K562 (cell line): Measurements from ENCODE around the gene GTF2A2. TPM values are rescaled to one million over a fixed set of nuclear protein-coding genes. Genes with fewer than 3 reads are reported as not detected.

Experiments used
- ATAC-seq: fragments of 200-7000 bp; cut with Tn5 transposase; 3 replicates; pipeline ENCODE4 v1.9.1; 2020; ENCODE audit warnings: moderate library complexity
- BruUV-seq: library from RNA; stranded (reverse); fragments of 400-500 nt; replicated peaks from 2 replicates; lab custom pipeline; 2021; lab: Mats Ljungman, UMichigan
- CTCF ChIA-PET: fragments of 300-600 bp; formaldehyde crosslinking; extraction: SDS; loops from one replicate; lab custom pipeline; 2021; ENCODE audit warnings: low intra/inter-chr PET ratio; lab: Yijun Ruan, JAX
- POLR2A ChIA-PET: fragments of 300-600, 350-650 bp; sonication (Branson Sonifier 250); formaldehyde crosslinking; extraction: SDS; loops from one replicate; lab custom pipeline; 2021; ENCODE audit warnings: antibody characterized with exemption, inconsistent platforms; lab: Yijun Ruan, JAX
- DNase-seq, 4 experiments: peaks; one replicate each; pipeline versions ENCODE4 v3.0.0 to v3.0.0-alpha.2; 2011 to 2018; ENCODE audit warnings: low spot score in 3 of 4, mixed read lengths in 3 of 4; ENCODE audit errors: extremely low read depth in 1 of 4
- FAIRE-seq: peaks from 2 replicates; lab custom pipeline; 2011; peaks lifted over from hg19 to GRCh38; lab: Jason Lieb, UNC
- H2AFZ ChIP-seq: 2 replicates; pipeline ENCODE4 v1.6.0; 2011; ENCODE audit warnings: low read depth, low read length, control low read depth, inconsistent platforms
- H3K27ac ChIP-seq: fragments of 200-600 bp; 3 replicates; pipeline ENCODE4 v1.8.0; 2011; ENCODE audit warnings: low read depth, mild to moderate bottlenecking, control low read depth, inconsistent platforms, low read length, moderate library complexity, mixed read lengths; ENCODE audit errors: extremely low read depth
- H3K27me3 ChIP-seq, 2 experiments: fragments of 300-600 bp in 1 of 2; 2 replicates in 1 of 2; 3 replicates in 1 of 2; pipeline versions ENCODE4 v1.6.0 to v1.8.0; 2011; ENCODE audit warnings: inconsistent platforms in 2 of 2, low read length in 2 of 2, mild to moderate bottlenecking in 1 of 2, mixed read lengths in 1 of 2, moderate library complexity in 1 of 2; ENCODE audit not compliant: control insufficient read depth in 2 of 2, insufficient read depth in 2 of 2
- H3K36me3 ChIP-seq: fragments of 300-600 bp; 3 replicates; pipeline ENCODE4 v1.8.0; 2011; ENCODE audit warnings: mild to moderate bottlenecking, low read length, inconsistent platforms; ENCODE audit not compliant: control insufficient read depth, insufficient read depth
- H3K4me1 ChIP-seq, 2 experiments: fragments of 200-600 bp in 1 of 2; replicated peaks in 1 of 2; 2 replicates in 1 of 2; 3 replicates in 1 of 2; pipeline versions ENCODE4 v1.5.1 to v1.8.0; 2011; ENCODE audit warnings: inconsistent platforms in 2 of 2, low read length in 2 of 2, mild to moderate bottlenecking in 1 of 2, mixed read lengths in 1 of 2, moderate library complexity in 1 of 2; ENCODE audit not compliant: control insufficient read depth in 2 of 2, insufficient read depth in 2 of 2
- H3K4me2 ChIP-seq: 2 replicates; pipeline ENCODE4 v1.6.1; 2011; ENCODE audit warnings: low read length, control low read depth, inconsistent platforms, mixed read lengths; ENCODE audit not compliant: insufficient read depth
- H3K4me3 ChIP-seq: fragments of 200-600 bp; sonication (generic), shearing (Covaris generic); 2 replicates; pipeline ENCODE4 v1.5.1; 2016; ENCODE audit warnings: control low read depth, inconsistent platforms
- H3K79me2 ChIP-seq: fragments of 200-600 bp; 3 replicates; pipeline ENCODE4 v1.8.0; 2011; ENCODE audit warnings: low read length, inconsistent platforms; ENCODE audit not compliant: control insufficient read depth, insufficient read depth
- H3K9ac ChIP-seq, 2 experiments: 2 replicates each; pipeline versions ENCODE4 v1.6.0 to v1.6.1; 2011; ENCODE audit warnings: low read depth in 2 of 2, low read length in 2 of 2, control low read depth in 1 of 2, inconsistent platforms in 1 of 2, mild to moderate bottlenecking in 1 of 2, mixed read lengths in 1 of 2; ENCODE audit not compliant: insufficient read depth in 1 of 2
- H3K9me1 ChIP-seq: one replicate; pipeline ENCODE4 v1.6.0; 2011; ENCODE audit warnings: inconsistent platforms, mild to moderate bottlenecking, low read length, moderate library complexity; ENCODE audit not compliant: control insufficient read depth, insufficient read depth
- H3K9me3 ChIP-seq: replicated peaks from 2 replicates; pipeline ENCODE4 v1.5.1; 2011; ENCODE audit warnings: low read depth, low read length, inconsistent platforms; ENCODE audit not compliant: control insufficient read depth, insufficient read depth
- H4K20me1 ChIP-seq: replicated peaks from 2 replicates; pipeline ENCODE4 v1.6.1; 2011; ENCODE audit warnings: low read length, inconsistent platforms, mixed read lengths; ENCODE audit not compliant: control insufficient read depth, insufficient read depth
- HDAC3 ChIP-seq: fragments of 450-650 bp; IDR thresholded peaks from 2 replicates; pipeline ENCODE4 v1.6.1; 2018; ENCODE audit warnings: borderline replicate concordance, mild to moderate bottlenecking, moderate library complexity; ENCODE audit not compliant: partially characterized antibody
- NKRF ChIP-seq: fragments of 450-650 bp; IDR thresholded peaks from 2 replicates; pipeline ENCODE4 v1.6.1; 2016; ENCODE audit warnings: borderline replicate concordance
- ZNF277 ChIP-seq: fragments of 250-450 bp; sonication (Bioruptor Pico); IDR thresholded peaks from 2 replicates; pipeline ENCODE4 v1.8.0; 2022; ENCODE audit warnings: inconsistent platforms, mild to moderate bottlenecking, moderate library complexity, borderline replicate concordance
- ZNF76 ChIP-seq: fragments of 250-450 bp; sonication (Bioruptor Pico); IDR thresholded peaks from 2 replicates; pipeline ENCODE4 v1.4.0; 2020; ENCODE audit warnings: mild to moderate bottlenecking, moderate library complexity, borderline replicate concordance
- ZNF780A ChIP-seq: fragments of 250-450 bp; sonication (Bioruptor Pico); IDR thresholded peaks from 2 replicates; pipeline ENCODE4 v1.5.0; 2021; ENCODE audit warnings: mild to moderate bottlenecking
- WGBS: fragments of 100-300 bp; shearing (Covaris generic); methylation state at CpG from one replicate; pipeline ENCODE4 v1.1.6; 2016; ENCODE audit warnings: low coverage, mixed read lengths; ENCODE audit not compliant: insufficient coverage; ENCODE audit errors: missing lambda C conversion rate; 5-methylcytosine and 5-hydroxymethylcytosine counted together
- in situ Hi-C: fragments of 300-500 bp; cut with MboI; formaldehyde crosslinking; loops from 4 replicates; pipeline ENCODE4 v1.15.0; 2018; ENCODE audit warnings: inconsistent platforms, mixed read lengths
- intact Hi-C: fragments of 100-400 bp; cut with micrococcal nuclease; formaldehyde crosslinking; loops from 2 replicates; pipeline ENCODE4 v1.14.2; 2022
- polyA plus RNA-seq, 8 experiments: library from polyadenylated mRNA; depleted of rRNA in 4 of 8; stranded (reverse) in 5 of 8; unstranded in 3 of 8; fragments of >200 nt; fragmentation: Nextera tagmentation in 2 of 8; fragmentation: Illumina TruSeq in 1 of 8; extraction: Ambion mirVana in 2 of 8; extraction: Trizol in 1 of 8; gene quantifications; 2 replicates each; pipeline versions ENCODE4 v1.2.1 to v1.2.3, GENCODE V29; 2011 to 2014; ENCODE audit warnings: inconsistent platforms in 1 of 8, missing spikeins in 1 of 8
- total RNA-seq, 7 experiments: library from RNA; depleted of rRNA in 6 of 7; stranded (reverse); fragments of >200 nt in 6 of 7; fragmentation: Illumina TruSeq in 2 of 7; extraction: Trizol in 2 of 7; gene quantifications; 2 replicates each; pipeline versions ENCODE4 v1.2.1 to v1.2.3, GENCODE V29; 2011 to 2021; ENCODE audit warnings: low replicate concordance in 1 of 7

Gene GTF2A2
- total and polyA plus RNA-seq, 9 of the 15 experiments (the other 6 are each of a cell fraction or from before 2014, with no cell fraction given) = 128 to 656 (median 172) TPM

- TF ChIP-seq NKRF = no peak
- TF ChIP-seq ZNF780A (CRISPR knock-in tag) = no peak
- TF ChIP-seq HDAC3 = no peak
- TF ChIP-seq ZNF277 (CRISPR knock-in tag) = no peak
- TF ChIP-seq ZNF76 (CRISPR knock-in tag) = no peak
- Histone ChIP-seq H3K27ac (no peak overlapping the region), H4K20me1 (no peaks in the 10 kb centered on the region), H3K4me1 (no peaks in the 10 kb centered on the region), H3K79me2 (no peaks in the 10 kb centered on the region), H3K27me3 (peaks cover 8 to 21% of the 10 kb centered on the region in 2 experiments; a peak in 3 of 5 replicates), H2AFZ (no peak overlapping the region), H3K9me1 (no peaks in the 10 kb centered on the region), H3K4me3 (no peak overlapping the region), H3K9ac (no peak overlapping the region), H3K9me3 (no peaks in the 10 kb centered on the region), H3K4me2 (no peak overlapping the region), H3K36me3 (no peaks in the 10 kb centered on the region)
- DNase-seq (no peak), FAIRE-seq (no peak), ATAC-seq (no peak)
- in situ Hi-C loops = no loop called here
- intact Hi-C loops = no loop called here
- CTCF ChIA-PET = no interaction called here
- POLR2A ChIA-PET = interaction anchor here (0.6 to 1.3 kb wide), 2 partner anchors 9 to 423 kb away, joined by 3 read pairs; no protein-coding TSS in a partner anchor
- 0% methylated on average over 3 of the region's 3 CpGs for WGBS
- BruUV-seq = no TSS peak
Measured at GRCh38 chr15:59616379-59616778, 40.9 kb downstream of the GTF2A2 start.
